GM18951 (cell line): Measurements from ENCODE around the gene UBE2QL1.

Experiments used
- POLR2A ChIP-seq: IDR thresholded peaks from 4 replicates; pipeline ENCODE4 v1.6.1; 2011; ENCODE audit warnings: mild to moderate bottlenecking; ENCODE audit not compliant: insufficient read length, insufficient read depth; ENCODE audit errors: extremely low read depth
- in situ Hi-C: fragments of 300-500 bp; cut with MboI; formaldehyde crosslinking; loops from one replicate; pipeline ENCODE4 v1.12.0; 2022; ENCODE audit warnings: low sequenced_read_pairs, mixed read lengths, inconsistent platforms; ENCODE audit not compliant: unreplicated experiment

Gene UBE2QL1

DNA sequence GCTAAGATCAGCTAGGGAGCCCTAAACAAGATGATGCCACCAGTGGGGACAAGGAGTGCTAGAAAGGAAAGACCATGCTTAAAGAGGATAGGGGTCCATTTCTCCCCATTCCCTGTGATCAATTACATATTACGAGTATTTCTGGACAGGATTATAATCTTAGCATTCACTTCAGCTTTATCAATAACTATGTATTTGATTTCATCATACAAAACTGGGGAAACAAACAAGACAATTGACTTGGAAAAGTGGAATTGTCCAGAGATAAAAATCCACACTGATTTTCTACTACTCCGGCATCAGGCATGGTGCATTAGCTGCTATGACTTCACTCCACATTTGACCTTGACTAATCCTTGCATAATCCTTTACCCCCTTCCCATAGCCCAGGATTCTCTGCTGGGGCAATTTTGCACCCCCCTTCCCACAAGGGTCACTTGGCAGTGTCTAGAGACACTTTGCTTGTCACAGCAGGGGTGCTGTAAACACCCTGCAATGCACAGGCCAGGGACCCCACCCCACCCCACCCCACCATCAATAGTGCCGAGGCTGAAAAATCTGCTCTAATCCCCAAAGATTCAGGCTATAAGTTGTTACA lies 29.9 kb upstream of the UBE2QL1 start:
- in situ Hi-C loops, result no loop called here
- no peak for TF ChIP-seq POLR2A

GRCh38 chr5:6419340-6419852 lies 29.3 kb upstream of the UBE2QL1 start:
- TF ChIP-seq POLR2A, result no peak
- in situ Hi-C loops, result no loop called here

DNA sequence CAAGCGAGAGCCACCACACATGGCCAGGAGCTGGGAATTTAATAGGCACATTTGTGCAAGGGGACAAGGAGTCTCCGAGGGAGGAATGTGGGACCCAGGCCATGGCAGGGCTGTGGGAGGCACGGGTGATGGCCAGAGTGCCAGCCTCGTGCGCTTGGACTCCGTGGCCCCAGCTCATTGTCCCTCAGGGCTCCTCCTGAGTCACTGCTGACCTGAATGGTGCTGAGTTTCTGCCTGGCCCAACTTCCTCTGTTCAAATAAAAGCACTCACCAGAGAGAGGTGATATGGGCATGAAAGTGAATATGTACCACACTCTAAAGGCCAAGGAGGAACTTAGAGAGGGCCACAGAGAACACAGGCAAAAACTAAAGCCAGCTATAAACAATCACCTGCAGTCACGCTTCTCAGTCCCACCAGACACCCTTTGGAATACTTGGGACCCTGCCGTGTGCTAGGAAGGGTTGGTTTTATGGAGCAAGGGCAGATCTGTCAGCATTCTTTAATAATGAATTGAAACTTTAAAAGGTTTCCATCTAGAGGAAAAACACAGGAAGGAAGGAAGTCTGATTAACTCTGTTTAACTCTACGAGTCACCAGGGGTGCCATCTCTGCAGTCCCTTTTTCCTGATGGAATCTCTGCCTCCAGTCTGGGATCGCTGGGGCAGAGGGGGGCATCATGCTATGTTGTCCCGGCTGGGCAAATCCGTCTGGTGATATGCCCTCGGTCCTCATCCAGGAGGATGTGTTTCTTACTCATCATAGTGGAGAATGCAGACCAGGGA lies 25.1 kb upstream of the UBE2QL1 start:
- in situ Hi-C loops, result no loop called here
- TF ChIP-seq POLR2A, result no peak

GRCh38 chr5:6424110-6424659 lies 24.5 kb upstream of the UBE2QL1 start:
- in situ Hi-C loops, result no loop called here
- no peak for TF ChIP-seq POLR2A

DNA sequence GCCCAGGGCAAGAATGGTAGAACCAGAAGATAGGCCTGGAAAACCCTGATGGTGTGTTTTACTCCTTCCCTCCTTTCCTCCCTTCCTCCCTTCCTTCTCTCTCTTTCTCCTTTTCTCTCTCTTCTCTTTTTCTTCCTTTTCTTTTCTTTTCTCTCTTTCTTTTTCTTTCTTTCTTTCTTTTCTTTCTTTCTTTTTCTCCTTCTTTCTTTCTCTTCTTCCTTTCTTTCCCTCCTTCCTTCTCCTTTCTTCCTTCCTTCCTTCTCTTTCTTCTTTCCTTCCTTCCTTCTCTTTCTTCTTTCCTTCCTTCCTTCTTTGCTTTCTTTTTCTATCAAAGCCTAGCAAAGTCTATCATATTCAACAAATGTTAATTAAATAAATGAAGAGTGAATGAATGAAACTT lies 24.0 kb upstream of the UBE2QL1 start:
- in situ Hi-C loops, result no loop called here
- no peak for TF ChIP-seq POLR2A

- in situ Hi-C loops, result no loop called here
- TF ChIP-seq POLR2A, result no peak
Observed at GRCh38 chr5:6427694-6428093, 21.0 kb upstream of the UBE2QL1 start.

DNA sequence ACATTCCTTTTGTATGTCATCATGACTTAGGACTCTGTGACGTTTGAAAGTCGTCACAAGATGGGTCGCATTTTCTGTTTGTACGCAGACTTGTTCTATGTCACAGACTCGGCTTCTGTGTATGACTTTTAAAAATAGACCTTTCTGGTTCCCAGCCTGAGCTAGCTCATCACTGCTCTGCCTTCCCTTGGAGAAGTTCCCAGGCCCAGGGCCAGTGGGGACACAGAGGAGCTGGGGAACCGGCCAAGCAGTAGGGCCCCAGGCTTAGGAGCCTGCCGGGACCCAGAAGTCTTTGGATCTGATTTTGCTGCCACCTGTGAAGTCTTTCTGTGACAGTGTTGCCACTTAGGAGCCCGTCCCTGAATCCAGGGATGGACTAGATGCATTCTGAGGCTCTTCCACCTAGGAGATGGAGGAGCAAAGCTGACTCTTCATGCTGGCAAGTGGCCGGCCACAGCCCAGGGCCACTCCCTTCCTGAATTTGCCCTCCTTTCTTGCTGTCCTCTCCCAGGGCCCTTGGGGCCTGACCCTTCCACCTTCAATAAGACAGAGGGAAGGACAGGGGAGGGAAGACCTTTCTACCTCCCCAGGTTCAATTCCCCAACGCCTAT lies 18.1 kb upstream of the UBE2QL1 start:
- in situ Hi-C loops, result no loop called here
- no peak for TF ChIP-seq POLR2A

- no peak for TF ChIP-seq POLR2A
- in situ Hi-C loops, result no loop called here
Observed at GRCh38 chr5:6431214-6432195, 17.2 kb upstream of the UBE2QL1 start.

DNA sequence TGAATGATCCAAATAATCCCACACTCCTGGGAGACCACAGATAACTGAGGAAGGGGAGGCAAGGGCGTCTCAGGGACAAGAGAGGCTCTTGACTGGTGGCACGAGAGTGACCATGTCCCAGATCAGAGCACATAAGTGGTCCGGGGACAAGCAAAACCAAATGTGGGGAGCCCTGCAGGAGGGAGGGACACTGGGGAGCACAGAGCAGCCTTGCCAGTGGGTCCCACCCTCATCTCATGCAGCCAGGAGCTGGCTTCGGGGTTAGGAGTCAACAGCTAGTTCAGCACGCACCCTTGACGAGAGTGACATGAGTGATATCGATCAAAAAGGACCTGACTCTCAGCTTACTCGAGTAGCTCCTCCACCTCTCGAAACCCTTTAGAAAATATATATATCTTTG lies 16.5 kb upstream of the UBE2QL1 start:
- TF ChIP-seq POLR2A, result no peak
- in situ Hi-C loops, result no loop called here

GRCh38 chr5:6434731-6435130 lies 13.9 kb upstream of the UBE2QL1 start:
- no peak for TF ChIP-seq POLR2A

GRCh38 chr5:6435356-6435755 lies 13.3 kb upstream of the UBE2QL1 start:
- in situ Hi-C loops, result no loop called here
- TF ChIP-seq POLR2A, result no peak

More at GRCh38 chr5:6434731-6435130, 13.9 kb upstream of the UBE2QL1 start:
- in situ Hi-C loops, result no loop called here

DNA sequence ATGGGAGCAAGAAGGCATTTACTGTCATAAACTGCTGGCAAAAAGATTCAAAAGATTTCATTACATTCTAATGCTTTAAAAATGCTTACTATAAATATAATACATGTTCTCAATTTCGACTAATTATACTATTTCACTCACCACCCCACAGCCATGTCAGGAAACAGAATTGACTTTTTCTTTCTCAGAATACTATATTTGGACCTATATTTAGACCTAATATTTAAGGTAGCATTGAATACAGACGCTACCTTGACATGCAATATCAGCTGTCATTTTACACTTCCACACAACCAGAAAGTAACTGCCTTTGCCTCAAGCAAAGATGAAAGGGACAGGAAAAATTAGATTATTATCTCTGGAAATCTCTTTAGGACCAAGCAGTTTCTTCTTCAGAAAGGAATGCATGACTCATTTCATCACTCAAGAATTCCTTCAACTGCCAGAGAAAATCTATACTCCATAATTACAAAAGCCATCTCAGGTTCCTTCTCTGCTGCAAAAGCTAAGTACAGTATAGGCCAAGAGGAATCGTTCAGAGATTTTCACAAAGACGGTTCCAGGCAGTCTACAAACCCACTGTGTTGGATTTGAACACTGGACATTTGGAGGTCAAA lies 11.8 kb upstream of the UBE2QL1 start:
- no peak for TF ChIP-seq POLR2A
- in situ Hi-C loops, result no loop called here
